H1 (cell line): ENCODE results near the gene SLC1A3. TPM values are rescaled to one million over a fixed set of nuclear protein-coding genes. Genes with fewer than 3 reads are reported as not detected.

ENCODE experiments used
- CTCF ChIP-seq, 3 experiments: IDR thresholded peaks; 1 replicate in 2 of 3; 2 replicates in 1 of 3; pipeline versions ENCODE4 v1.5.1 to v1.6.1; 2011; ENCODE audit warnings: low read length in 3 of 3, mild to moderate bottlenecking in 3 of 3, inconsistent platforms in 2 of 3, low read depth in 1 of 3, moderate library complexity in 1 of 3; ENCODE audit not compliant: insufficient read depth in 1 of 3; ENCODE audit errors: control extremely low read depth in 1 of 3
- MAFK ChIP-seq: IDR thresholded peaks from 2 replicates; pipeline ENCODE4 v1.6.1; 2012; ENCODE audit warnings: low read depth, mild to moderate bottlenecking, improper control_type of control experiment, low read length
- RXRA ChIP-seq: IDR thresholded peaks from 2 replicates; pipeline ENCODE4 v1.6.1; 2011; ENCODE audit warnings: low read depth, mild to moderate bottlenecking, low read length, moderate library complexity; ENCODE audit not compliant: insufficient read depth
- TCF12 ChIP-seq: IDR thresholded peaks from 2 replicates; pipeline ENCODE4 v1.6.1; 2011; ENCODE audit warnings: low read depth, mild to moderate bottlenecking, low read length
- TEAD4 ChIP-seq: IDR thresholded peaks from 2 replicates; pipeline ENCODE4 v1.6.1; 2012; ENCODE audit warnings: low read depth, low read length, inconsistent platforms, mixed read lengths
- polyA plus RNA-seq, 7 experiments: library from polyadenylated mRNA; depleted of rRNA in 3 of 7; stranded (reverse) in 5 of 7; unstranded in 2 of 7; fragments of >200 nt in 5 of 7; fragments of 200-250 nt in 2 of 7; gene quantifications; 1 replicate in 5 of 7; 2 replicates in 1 of 7; 4 replicates in 1 of 7; pipeline versions ENCODE4 v1.2.1 to v1.2.3, GENCODE V29; 2011 to 2013; ENCODE audit warnings: missing spikeins in 2 of 7, mixed read lengths in 2 of 7
- total RNA-seq: library from RNA; stranded (reverse); fragmentation: NEBNext Ultra II Directional; extraction: Animal tissue kit (Norgen Biotek cat#: 25700); gene quantifications from 2 replicates; pipeline ENCODE4 v1.2.1, GENCODE V29; 2021

Gene SLC1A3
- total and polyA plus RNA-seq, 2 of the 8 experiments (the other 6 are each of a cell fraction or from before 2014, with no cell fraction given): 26.7 to 35.3 TPM

- no peak for TF ChIP-seq MAFK
- no peak for TF ChIP-seq RXRA
- no peak for TF ChIP-seq CTCF (IDR thresholded peaks at IDR 0.05; ENCODE audit: control extremely low read depth in 1 of 3, insufficient read depth in 1 of 3, low read depth in 1 of 3, low read length in 3 of 3)
- TF ChIP-seq TEAD4: no peak
- no peak for TF ChIP-seq TCF12
Measured at GRCh38 chr5:36573438-36573837, 33.0 kb upstream of the SLC1A3 start (continued).
